AG09319 (cell line): ENCODE results near the gene AAMDC.
"Not testable (repeated sequence)": the region's sequence is repeated elsewhere in the genome, so short reads cannot be mapped to it uniquely, and the experiment has no call there.

Experiments used
- DNase-seq: peaks from one replicate; pipeline ENCODE4 v3.0.0-alpha.2; 2010; ENCODE audit warnings: low read depth; ENCODE audit errors: extremely low read depth
- TF ChIP-seq, protein P1 (sequence below): IDR thresholded peaks from 2 replicates; pipeline ENCODE4 v1.5.1; 2011; ENCODE audit warnings: low read depth, mild to moderate bottlenecking, inconsistent platforms, low read length, moderate library complexity

Gene AAMDC

DNA sequence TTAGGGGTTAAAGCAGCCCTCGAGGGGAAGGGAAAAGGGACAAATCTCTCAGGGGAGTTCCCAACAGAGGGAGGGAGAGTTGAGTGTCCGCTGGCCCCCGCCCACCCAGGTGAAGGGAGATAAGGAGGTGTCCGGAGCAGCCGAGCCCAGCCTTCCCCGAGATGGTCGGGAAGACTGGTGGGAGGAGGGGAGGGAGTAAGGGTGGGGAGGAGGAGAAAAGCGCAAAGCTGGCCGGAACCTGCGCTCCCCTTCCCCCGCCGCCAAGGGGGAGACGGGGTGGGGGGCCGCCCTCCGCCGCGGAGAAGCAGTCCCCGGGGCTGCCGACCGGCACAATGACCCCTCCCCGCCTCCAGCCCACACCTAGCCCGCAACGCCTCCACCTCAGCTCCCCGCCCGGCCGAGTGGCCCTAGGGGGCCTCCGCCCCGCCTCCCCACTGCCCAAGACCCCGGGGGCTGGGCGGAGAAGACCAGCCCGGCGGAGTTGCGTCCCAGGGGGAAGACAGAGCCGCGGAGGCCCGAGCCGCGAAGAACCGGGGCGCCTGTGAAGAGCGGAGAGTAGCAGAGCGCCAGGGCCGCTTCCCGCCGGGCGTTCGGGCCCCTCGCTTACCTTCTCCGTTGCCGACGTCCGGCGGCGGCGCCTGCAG, 901 bp upstream of the AAMDC start:
- no peak for DNase-seq

DNA sequence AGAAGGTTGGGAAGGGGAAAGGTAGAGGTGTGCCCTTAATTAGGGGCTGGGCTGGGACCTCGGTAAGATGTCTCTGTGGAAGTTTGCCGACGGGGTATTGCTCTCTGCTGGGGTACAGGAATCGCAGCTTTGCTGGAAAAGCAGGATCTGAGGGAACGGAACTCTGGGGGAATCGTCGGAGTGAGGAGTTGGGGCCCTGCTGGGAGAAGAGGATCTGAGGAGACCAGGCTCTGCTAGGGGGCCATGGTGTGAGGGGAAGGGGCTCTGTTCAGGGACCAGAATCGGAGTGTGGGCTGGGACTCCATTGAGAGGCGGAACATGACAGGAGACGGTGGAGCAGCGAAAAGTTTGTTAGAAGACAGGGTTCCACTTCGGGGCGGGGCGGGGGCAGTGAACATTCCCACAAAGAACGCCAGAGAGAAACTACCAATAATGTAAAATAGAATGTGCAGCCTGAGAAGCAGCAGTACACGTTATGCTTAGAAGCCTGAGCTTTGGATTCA, 456 bp downstream of the AAMDC start:
- TF ChIP-seq, protein P1, sequence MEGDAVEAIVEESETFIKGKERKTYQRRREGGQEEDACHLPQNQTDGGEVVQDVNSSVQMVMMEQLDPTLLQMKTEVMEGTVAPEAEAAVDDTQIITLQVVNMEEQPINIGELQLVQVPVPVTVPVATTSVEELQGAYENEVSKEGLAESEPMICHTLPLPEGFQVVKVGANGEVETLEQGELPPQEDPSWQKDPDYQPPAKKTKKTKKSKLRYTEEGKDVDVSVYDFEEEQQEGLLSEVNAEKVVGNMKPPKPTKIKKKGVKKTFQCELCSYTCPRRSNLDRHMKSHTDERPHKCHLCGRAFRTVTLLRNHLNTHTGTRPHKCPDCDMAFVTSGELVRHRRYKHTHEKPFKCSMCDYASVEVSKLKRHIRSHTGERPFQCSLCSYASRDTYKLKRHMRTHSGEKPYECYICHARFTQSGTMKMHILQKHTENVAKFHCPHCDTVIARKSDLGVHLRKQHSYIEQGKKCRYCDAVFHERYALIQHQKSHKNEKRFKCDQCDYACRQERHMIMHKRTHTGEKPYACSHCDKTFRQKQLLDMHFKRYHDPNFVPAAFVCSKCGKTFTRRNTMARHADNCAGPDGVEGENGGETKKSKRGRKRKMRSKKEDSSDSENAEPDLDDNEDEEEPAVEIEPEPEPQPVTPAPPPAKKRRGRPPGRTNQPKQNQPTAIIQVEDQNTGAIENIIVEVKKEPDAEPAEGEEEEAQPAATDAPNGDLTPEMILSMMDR = no peak
- DNase-seq = no peak

More for the DNA sequence above, 901 bp upstream of the AAMDC start:
- TF ChIP-seq, protein P1 = no peak

DNA sequence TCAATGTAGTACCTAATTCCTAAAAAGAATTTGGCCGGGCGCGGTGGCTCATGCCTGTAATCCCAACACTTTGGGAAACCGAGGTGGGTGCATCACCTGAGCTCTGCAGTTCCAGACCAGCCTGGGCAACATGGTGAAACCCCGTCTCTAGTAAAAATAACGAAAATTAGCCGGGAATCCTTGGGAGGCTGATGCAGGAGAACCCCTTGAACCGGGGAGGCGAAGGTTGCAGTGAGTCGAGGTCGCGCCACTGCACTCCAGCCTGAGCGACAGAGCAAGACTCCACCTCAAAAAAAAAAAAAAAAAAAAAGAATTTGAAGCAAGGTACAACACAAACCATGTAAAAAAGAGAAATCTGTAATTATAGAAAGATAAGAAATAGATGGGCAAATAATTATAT, 1.2 kb downstream of the AAMDC start:
- DNase-seq = not testable (repeated sequence)

DNA sequence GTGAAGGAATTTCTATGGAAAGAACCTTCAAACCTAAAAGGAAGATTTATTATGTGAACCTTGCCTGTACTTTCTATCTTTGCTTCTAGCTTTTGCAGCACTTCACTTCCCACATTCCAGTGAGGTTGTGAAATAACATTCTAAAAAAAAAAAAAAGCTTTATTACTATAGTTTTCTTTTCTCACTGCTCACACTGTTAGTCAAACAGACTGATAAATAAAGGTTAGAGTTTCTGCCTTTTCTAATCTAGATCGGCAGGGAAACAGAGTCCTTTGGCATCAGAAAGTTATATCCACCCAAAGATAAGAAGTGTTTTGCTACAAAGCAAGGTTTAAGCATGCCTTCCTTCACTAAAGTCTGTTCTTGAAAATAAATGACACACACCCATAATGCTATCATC, 2.8 kb downstream of the AAMDC start:
- no peak for DNase-seq
- TF ChIP-seq, protein P1 = no peak

DNA sequence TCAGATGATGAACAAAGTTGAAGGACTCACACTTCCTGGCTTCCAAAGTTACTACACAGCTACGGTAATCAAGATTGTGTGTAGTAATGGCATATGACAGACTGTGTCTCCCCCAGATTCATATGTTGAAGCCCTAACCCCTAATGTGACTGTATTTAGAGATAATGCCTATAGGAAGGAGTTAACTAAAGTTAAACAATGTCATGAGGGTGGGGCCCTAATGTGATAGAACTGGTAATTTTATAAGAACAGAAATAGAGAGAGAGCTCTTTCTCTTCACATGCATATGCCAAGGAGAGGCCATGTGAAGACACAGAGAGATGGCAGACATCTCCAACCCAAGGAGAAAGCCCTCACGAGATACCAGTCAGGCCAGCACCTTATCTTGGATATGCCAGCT, 8.0 kb downstream of the AAMDC start:
- DNase-seq = no peak
- TF ChIP-seq, protein P1 = no peak

DNA sequence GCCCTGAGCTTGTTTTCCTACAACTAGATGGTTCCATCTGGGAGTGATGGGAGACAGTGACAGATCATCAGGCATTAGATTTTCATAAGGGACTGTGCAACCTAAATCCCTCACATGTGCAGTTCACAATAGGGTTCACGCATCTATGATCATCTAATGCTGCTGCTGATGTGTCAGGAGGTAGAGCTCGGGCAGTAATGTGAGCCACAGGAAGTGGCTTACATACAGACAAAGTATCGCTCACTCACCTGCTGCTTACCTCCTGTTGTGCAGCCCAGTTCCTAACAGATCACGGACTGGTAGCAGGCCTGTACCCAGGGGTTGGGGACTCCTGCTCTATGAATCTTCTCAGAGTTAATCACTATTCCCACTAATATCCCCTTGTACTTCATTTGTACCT, 12.4 kb downstream of the AAMDC start:
- DNase-seq = no peak
- TF ChIP-seq, protein P1 = no peak

DNA sequence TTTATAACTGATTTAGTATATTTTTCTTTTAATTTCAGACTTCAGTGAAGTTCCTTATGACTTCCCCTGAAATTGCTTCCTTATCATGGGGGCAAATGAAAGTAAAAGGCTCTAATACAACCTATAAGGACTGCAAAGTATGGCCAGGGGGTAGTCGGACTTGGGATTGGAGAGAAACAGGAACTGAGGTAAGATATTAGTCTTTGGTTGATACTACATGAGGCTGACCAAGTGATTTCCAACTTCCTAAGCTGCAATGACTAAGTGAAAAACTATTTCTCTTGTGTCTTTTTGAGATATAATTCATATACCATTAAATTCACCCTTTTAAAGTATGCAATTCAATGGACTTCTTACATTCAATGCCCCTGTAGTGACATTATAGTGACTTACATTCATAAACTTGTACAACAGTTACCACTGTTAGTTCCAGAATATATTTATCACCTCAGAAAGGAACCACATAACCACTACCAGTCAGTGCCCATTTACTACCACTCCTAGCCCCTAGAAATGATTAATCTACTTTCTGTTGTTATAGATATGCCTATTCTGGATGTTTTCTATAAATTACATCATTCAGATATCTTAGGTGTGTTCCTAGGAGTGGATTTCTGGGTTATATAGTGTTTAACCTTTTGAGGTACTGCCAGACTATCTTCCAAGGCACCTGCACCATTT, 21.6 kb downstream of the AAMDC start:
- DNase-seq = no peak
- TF ChIP-seq, protein P1 = no peak

DNA sequence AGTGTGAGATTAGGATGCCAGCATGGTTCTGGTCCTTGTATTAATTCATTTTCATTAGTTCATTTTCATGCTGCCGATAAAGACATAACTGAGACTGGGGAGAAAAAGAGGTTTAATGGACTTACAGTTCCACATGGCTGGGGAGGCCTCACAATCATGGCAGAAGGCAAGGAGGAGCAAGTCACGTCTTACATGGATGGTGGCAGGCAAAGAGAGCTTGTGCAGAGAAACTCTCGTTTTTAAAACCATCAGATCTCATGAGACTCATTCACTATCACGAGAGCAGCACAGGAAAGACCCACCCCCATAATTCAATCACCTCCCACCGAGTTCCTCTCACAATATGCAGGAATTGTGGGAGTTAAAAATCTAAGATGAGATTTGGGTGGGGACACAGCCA, 22.8 kb downstream of the AAMDC start:
- not testable (repeated sequence) for DNase-seq
